Trophoblast cell (in vitro differentiated cells and primary cell): ENCODE measurements around the gene ATP7B.

ENCODE experiments used
- DNase-seq, 2 donors: peaks; one replicate each; pipeline ENCODE4 v3.0.0-alpha.2; 2016
- H2AFZ ChIP-seq: 2 replicates; pipeline ENCODE4 v1.6.1; 2013; ENCODE audit warnings: low read length, moderate library complexity, mild to moderate bottlenecking; ENCODE audit not compliant: insufficient read depth, poor library complexity
- H2AK5ac ChIP-seq: 2 replicates; pipeline ENCODE4 v1.6.1; 2013; ENCODE audit warnings: mild to moderate bottlenecking, low read length
- H2BK120ac ChIP-seq: 2 replicates; pipeline ENCODE4 v1.6.1; 2013; ENCODE audit warnings: low read length, mild to moderate bottlenecking, moderate library complexity; ENCODE audit not compliant: insufficient read depth, poor library complexity
- H2BK12ac ChIP-seq: 2 replicates; pipeline ENCODE4 v1.6.1; 2013; ENCODE audit warnings: mild to moderate bottlenecking, low read length, moderate library complexity
- H2BK5ac ChIP-seq: 2 replicates; pipeline ENCODE4 v1.6.1; 2013; ENCODE audit warnings: low read length, low read depth, moderate library complexity, mild to moderate bottlenecking; ENCODE audit not compliant: poor library complexity
- H3K14ac ChIP-seq: 2 replicates; pipeline ENCODE4 v1.6.1; 2013; ENCODE audit warnings: mild to moderate bottlenecking, low read length
- H3K18ac ChIP-seq: 2 replicates; pipeline ENCODE4 v1.6.1; 2013; ENCODE audit warnings: mild to moderate bottlenecking, low read length
- H3K23ac ChIP-seq: 2 replicates; pipeline ENCODE4 v1.6.1; 2013; ENCODE audit warnings: low read length
- H3K27ac ChIP-seq: 2 replicates; pipeline ENCODE4 v1.5.1; 2013; ENCODE audit warnings: low read depth, mild to moderate bottlenecking, inconsistent platforms, low read length, moderate library complexity
- H3K27me3 ChIP-seq: 2 replicates; pipeline ENCODE4 v1.6.1; 2013; ENCODE audit warnings: inconsistent platforms, mild to moderate bottlenecking, low read length, moderate library complexity; ENCODE audit not compliant: insufficient read depth
- H3K36me3 ChIP-seq, 2 experiments: 1 replicate in 1 of 2; 2 replicates in 1 of 2; pipeline ENCODE4 v1.6.1; 2013; ENCODE audit warnings: low read length in 2 of 2, mild to moderate bottlenecking in 2 of 2, moderate library complexity in 1 of 2; ENCODE audit not compliant: insufficient read depth in 2 of 2, control insufficient read depth in 1 of 2
- H3K4ac ChIP-seq: 2 replicates; pipeline ENCODE4 v1.6.1; 2013; ENCODE audit warnings: low read depth, mild to moderate bottlenecking, low read length, moderate library complexity
- H3K4me1 ChIP-seq, 2 experiments: 1 replicate in 1 of 2; 2 replicates in 1 of 2; pipeline ENCODE4 v1.6.1; 2013; ENCODE audit warnings: low read length in 2 of 2, mild to moderate bottlenecking in 2 of 2, moderate library complexity in 1 of 2; ENCODE audit not compliant: insufficient read depth in 2 of 2, control insufficient read depth in 1 of 2
- H3K4me2 ChIP-seq: 2 replicates; pipeline ENCODE4 v1.6.1; 2013; ENCODE audit warnings: inconsistent platforms, mild to moderate bottlenecking, low read length, moderate library complexity
- H3K4me3 ChIP-seq: 2 replicates; pipeline ENCODE4 v1.5.1; 2013; ENCODE audit warnings: mild to moderate bottlenecking, low read depth, low read length, inconsistent platforms
- H3K79me1 ChIP-seq: one replicate; pipeline ENCODE4 v1.6.1; 2013; ENCODE audit warnings: low read length
- H3K79me2 ChIP-seq: 2 replicates; pipeline ENCODE4 v1.6.1; 2013; ENCODE audit warnings: low read length, mild to moderate bottlenecking; ENCODE audit not compliant: control insufficient read depth, insufficient read depth, poor library complexity
- H3K9ac ChIP-seq: 2 replicates; pipeline ENCODE4 v1.6.1; 2013; ENCODE audit warnings: mild to moderate bottlenecking, low read length
- H3K9me3 ChIP-seq: 2 replicates; pipeline ENCODE4 v1.6.1; 2013; ENCODE audit warnings: low read depth, mild to moderate bottlenecking, control low read depth, inconsistent platforms, low read length; ENCODE audit not compliant: insufficient read depth
- H4K12ac ChIP-seq: 2 replicates; pipeline ENCODE4 v1.6.1; 2013; ENCODE audit warnings: low read depth, mild to moderate bottlenecking, low read length, moderate library complexity
- H4K8ac ChIP-seq: 2 replicates; pipeline ENCODE4 v1.6.1; 2013; ENCODE audit warnings: low read depth, mild to moderate bottlenecking, low read length, moderate library complexity
- H4K91ac ChIP-seq: one replicate; pipeline ENCODE4 v1.6.1; 2013; ENCODE audit warnings: low read depth, mild to moderate bottlenecking, low read length, moderate library complexity
- WGBS: extraction: QIAGEN DNeasy Blood & Tissue Kit; methylation state at CpG from one replicate; pipeline ENCODE4 v1.1.7; 2013; ENCODE audit warnings: missing lambda C conversion rate; ENCODE audit not compliant: insufficient read length, insufficient coverage; ENCODE audit errors: extremely low coverage; 5-methylcytosine and 5-hydroxymethylcytosine counted together

Gene ATP7B

DNA sequence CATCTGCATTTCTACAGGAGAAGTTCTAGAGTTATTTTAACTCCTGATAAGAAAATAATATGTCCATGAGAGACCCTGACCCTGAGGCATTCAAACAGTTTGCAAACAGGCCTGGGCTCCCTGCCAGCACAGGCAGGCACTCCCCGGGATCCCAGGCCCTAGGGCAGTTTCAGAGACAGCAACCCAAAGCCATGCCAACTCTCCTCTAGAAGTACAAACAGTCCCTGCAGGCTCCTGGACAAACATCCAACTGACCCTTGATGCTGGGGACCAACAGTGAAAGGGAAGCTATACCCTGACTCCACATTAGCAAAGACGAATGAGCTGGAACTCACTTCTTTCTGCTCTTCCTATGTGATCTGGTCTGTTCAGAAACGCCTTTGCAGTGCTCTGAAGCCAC is 104.7 kb downstream of the ATP7B start:
- Histone ChIP-seq H3K18ac (no peak overlapping the region), H2AK5ac (no peak overlapping the region), H3K36me3 (no peaks in the 10 kb centered on the region), H2BK5ac (no peak overlapping the region), H3K14ac (no peak overlapping the region), H3K79me2 (no peaks in the 10 kb centered on the region), H2BK12ac (no peak overlapping the region), H4K91ac (no peak overlapping the region), H3K4me3 (no peak overlapping the region), H3K4ac (no peak overlapping the region), H2BK120ac (no peak overlapping the region), H2AFZ (no peak overlapping the region), H3K27me3 (no peaks in the 10 kb centered on the region), H3K27ac (no peak overlapping the region), H3K4me2 (no peak overlapping the region), H3K9ac (no peak overlapping the region), H4K8ac (no peak overlapping the region), H3K23ac (no peak overlapping the region), H3K4me1 (no peaks in the 10 kb centered on the region), H3K79me1 (no peaks in the 10 kb centered on the region), H3K9me3 (no peaks in the 10 kb centered on the region), H4K12ac (no peak overlapping the region)
- no peak for DNase-seq
- WGBS: no CpG with 5 or more reads among the region's 3 CpGs

DNA sequence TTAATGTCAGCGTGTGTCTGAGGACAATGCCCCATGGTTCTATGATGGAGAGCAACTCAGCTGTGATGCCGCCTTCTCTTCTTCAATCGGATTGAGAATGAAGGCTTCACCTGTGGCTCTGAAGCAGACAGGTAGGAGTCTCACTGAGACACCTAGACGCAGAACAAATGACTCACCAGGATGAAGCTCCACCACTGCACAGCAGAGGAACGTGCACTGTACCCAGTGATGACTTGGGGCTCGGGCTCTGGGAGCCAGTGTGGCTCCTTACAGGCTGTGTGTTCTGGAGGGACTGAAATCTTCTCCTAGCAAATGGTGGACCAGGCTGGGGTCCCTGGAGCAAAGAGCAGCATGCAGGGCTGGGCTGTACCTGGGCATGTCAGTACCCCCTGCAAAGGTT is 105.5 kb downstream of the ATP7B start:
- Histone ChIP-seq H3K79me1 (no peaks in the 10 kb centered on the region), H3K4me3 (no peak overlapping the region), H4K12ac (no peak overlapping the region), H3K18ac (no peak overlapping the region), H3K4ac (no peak overlapping the region), H3K9me3 (no peaks in the 10 kb centered on the region), H2AFZ (no peak overlapping the region), H2BK12ac (no peak overlapping the region), H3K36me3 (no peaks in the 10 kb centered on the region), H2BK5ac (no peak overlapping the region), H3K4me1 (no peaks in the 10 kb centered on the region), H3K14ac (no peak overlapping the region), H3K9ac (no peak overlapping the region), H3K4me2 (no peak overlapping the region), H4K8ac (no peak overlapping the region), H3K79me2 (no peaks in the 10 kb centered on the region), H4K91ac (no peak overlapping the region), H3K23ac (no peak overlapping the region), H3K27me3 (no peaks in the 10 kb centered on the region), H2AK5ac (no peak overlapping the region), H3K27ac (no peak overlapping the region), H2BK120ac (no peak overlapping the region)
- DNase-seq: no peak
- no CpG with 5 or more reads among the region's 6 CpGs for WGBS

DNA sequence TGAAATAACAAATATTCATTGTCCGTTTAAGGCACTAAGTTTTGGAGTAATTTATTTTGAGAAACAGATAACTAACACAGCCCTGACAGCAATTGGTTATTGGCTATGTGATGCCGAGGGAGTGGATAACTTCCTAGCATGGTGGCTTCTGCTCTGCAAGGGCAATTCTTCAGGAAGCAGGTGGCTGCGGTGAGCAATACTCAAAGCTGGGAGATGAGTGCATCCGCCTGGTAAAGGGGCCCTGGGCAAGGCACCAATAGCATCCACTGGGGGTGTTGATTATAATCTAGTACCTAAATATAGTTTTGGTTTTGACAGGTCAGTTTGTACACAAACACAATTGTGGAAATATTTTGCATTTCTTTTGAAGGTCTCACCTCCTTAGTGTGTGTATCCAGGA is 108.5 kb downstream of the ATP7B start:
- no peak overlapping the region for H3K14ac ChIP-seq
- H2AFZ ChIP-seq: no peak overlapping the region
- H3K4ac ChIP-seq: no peak overlapping the region
- H3K36me3 ChIP-seq: no peaks in the 10 kb centered on the region
- no peak overlapping the region for H2BK120ac ChIP-seq
- no peak overlapping the region for H4K8ac ChIP-seq
- H3K79me1 ChIP-seq: no peaks in the 10 kb centered on the region
- no peak overlapping the region for H2BK5ac ChIP-seq
- H3K18ac ChIP-seq: no peak overlapping the region
- no peak overlapping the region for H3K27ac ChIP-seq
- no peak overlapping the region for H2BK12ac ChIP-seq
- no peaks in the 10 kb centered on the region for H3K9me3 ChIP-seq
- H3K4me3 ChIP-seq: no peak overlapping the region
- H3K4me2 ChIP-seq: no peak overlapping the region
- no peaks in the 10 kb centered on the region for H3K79me2 ChIP-seq
- H3K23ac ChIP-seq: no peak overlapping the region
- H3K27me3 ChIP-seq: no peaks in the 10 kb centered on the region
- no peak overlapping the region for H4K91ac ChIP-seq
- H3K9ac ChIP-seq: no peak overlapping the region
- WGBS: no CpG with 5 or more reads among the region's 4 CpGs
- H2AK5ac ChIP-seq: no peak overlapping the region
- no peak for DNase-seq
- H3K4me1 ChIP-seq: no peaks in the 10 kb centered on the region
- no peak overlapping the region for H4K12ac ChIP-seq

DNA sequence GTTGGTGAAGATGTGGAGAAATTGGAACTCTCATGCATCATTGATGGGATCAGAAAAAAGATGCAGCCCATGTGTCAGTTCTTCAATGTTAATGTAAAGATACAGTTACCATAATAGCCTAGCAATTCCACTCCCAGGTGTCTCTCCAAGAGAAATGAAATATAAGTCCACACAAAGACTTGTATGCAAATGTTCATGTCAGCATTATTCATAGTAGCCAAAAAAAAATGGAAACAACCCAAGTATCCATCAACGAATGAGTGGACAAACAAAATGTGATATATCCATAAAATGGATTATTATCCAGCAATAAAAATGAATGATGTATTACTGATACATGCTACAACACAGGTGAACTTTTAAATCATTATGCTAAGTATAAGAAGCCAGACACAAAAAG is 110.8 kb downstream of the ATP7B start:
- no peak overlapping the region for H2BK12ac ChIP-seq
- no peak overlapping the region for H3K14ac ChIP-seq
- H3K18ac ChIP-seq: no peak overlapping the region
- H4K8ac ChIP-seq: no peak overlapping the region
- no peak overlapping the region for H2AFZ ChIP-seq
- no peak overlapping the region for H3K4me3 ChIP-seq
- no peak overlapping the region for H2BK5ac ChIP-seq
- no peaks in the 10 kb centered on the region for H3K4me1 ChIP-seq
- H4K91ac ChIP-seq: no peak overlapping the region
- no CpG with 5 or more reads among the region's 1 CpG for WGBS
- H3K4me2 ChIP-seq: no peak overlapping the region
- no peaks in the 10 kb centered on the region for H3K79me1 ChIP-seq
- no peaks in the 10 kb centered on the region for H3K36me3 ChIP-seq
- H3K27ac ChIP-seq: no peak overlapping the region
- no peak overlapping the region for H2BK120ac ChIP-seq
- H3K23ac ChIP-seq: no peak overlapping the region
- no peak for DNase-seq
- no peaks in the 10 kb centered on the region for H3K27me3 ChIP-seq
- H3K9ac ChIP-seq: no peak overlapping the region
- no peak overlapping the region for H4K12ac ChIP-seq
- no peak overlapping the region for H3K4ac ChIP-seq
- H3K79me2 ChIP-seq: no peaks in the 10 kb centered on the region
- no peaks in the 10 kb centered on the region for H3K9me3 ChIP-seq
- H2AK5ac ChIP-seq: no peak overlapping the region
